Measurements from ENCODE around the gene CDH10. TPM values are rescaled to one million over a fixed set of nuclear protein-coding genes. Genes with fewer than 3 reads are reported as not detected.

Gene CDH10
- total RNA-seq, 2 experiments from 2014 or later, result not detected

DNA sequence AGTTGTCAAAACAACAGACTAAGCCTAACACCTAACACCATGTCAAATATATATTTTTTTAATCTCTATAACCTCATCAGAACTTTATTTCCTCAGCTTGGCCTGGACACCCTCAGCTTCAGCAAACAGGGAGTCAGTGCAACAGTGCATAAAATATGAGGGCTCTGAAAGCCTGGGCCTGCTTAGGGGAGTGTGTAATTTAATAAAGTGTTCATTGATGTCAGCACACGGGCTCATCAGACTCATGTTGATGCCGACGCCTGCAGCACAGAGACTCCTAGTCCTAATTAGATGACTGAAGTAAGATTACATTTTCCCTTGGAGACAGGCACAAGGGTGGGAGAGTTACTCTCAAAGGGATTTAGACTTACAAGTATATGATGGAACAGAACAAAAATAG, 37.8 kb downstream of the CDH10 start:
- ChIA-PET CTCF (no interaction called here), POLR2A (no interaction called here)

DNA sequence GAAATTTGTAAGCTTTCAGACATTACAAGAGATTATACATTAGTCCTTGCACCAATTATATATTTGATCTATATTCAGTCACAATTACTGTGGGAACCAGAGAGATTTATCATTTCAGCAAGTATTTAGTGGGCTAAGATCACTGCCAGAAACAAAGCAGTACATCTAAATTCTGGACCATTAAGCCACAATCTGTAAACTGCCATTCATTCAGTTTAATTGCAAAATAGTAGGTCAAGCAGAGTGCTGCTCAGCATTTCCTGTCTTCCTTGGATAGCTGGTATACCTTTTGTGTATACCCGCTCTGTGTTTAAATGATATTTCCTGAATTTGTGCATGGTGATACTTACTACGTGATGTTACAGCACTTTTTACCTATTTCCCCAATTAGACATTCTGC, 42.6 kb downstream of the CDH10 start:
- POLR2A ChIA-PET, result no interaction called here
- CTCF ChIA-PET, result no interaction called here

DNA sequence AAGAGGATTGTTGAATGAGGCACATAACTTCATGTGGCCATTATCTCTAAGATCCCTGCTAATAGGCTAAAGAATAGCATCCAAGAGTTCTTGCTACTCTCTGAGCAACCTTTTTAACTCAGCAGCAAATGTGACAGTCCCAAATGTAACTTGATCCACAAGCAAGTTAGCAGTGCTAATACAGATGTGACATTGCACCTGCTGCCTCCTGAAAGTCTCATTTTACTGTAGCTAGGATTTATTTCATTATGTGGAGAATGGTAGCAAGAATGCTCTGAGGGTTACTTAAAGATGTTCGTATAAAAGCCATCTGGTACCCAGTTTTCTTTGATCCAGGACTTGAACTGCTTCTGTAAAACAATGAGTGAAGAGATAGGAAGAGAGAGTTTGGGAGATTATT, 45.8 kb downstream of the CDH10 start:
- CTCF ChIA-PET, result no interaction called here
- POLR2A ChIA-PET, result no interaction called here

DNA sequence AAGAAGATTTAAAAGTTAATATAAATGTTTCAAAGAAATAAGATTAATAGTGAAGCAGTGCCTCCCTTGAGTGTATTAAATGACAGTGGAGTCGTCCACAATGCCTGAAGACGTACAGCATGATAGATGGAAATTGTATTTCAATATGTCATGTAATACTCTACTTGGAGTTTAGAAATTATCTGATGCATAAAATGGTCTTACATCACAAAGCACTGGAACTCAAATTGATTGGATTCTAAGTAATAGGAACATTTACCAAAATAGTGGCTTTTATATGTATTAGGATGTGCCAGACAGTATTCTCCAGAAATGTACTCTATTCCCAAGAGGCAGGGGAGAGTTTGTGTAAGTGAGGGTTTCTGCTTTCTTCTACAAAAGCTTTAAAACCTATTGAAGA, 49.4 kb downstream of the CDH10 start:
- ChIA-PET CTCF (no interaction called here), POLR2A (no interaction called here)

DNA sequence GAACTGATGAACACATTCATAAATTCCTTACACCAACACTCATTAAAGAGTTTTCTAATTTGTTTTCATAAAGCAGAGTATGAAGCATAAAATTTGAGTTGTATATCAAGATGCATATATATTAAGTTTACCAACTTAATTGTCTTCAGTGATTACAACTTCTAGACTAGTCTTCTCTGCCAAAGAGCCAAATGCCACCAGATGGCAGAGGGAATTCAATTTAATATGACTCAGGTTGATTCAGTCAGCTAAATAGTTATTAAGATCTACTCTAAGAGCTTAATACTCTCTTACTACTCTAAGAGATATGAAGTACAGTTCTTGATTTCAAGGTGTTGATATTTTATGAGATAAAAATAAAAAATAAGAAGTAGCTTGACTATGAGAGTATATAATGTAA, 53.4 kb downstream of the CDH10 start:
- CTCF ChIA-PET, result no interaction called here
- POLR2A ChIA-PET, result no interaction called here

DNA sequence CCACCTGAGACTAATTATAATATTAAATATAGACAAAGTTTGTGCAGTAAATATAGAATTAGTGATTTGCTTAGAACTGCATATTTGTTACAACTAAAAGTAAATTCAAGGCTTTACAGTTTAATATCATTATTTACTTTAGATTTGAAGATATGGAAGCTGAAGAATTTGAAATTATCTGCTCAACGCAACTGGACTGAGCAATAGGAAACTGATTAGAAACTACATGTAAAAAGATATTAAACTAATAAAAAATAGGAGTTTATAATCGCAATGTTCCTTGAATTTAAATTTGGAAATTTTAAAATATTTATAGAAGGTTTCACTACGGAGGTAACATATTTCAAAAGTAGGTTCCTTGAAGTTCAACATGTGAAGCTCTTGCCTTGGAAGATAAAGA, 55.2 kb downstream of the CDH10 start:
- POLR2A ChIA-PET, result no interaction called here

DNA sequence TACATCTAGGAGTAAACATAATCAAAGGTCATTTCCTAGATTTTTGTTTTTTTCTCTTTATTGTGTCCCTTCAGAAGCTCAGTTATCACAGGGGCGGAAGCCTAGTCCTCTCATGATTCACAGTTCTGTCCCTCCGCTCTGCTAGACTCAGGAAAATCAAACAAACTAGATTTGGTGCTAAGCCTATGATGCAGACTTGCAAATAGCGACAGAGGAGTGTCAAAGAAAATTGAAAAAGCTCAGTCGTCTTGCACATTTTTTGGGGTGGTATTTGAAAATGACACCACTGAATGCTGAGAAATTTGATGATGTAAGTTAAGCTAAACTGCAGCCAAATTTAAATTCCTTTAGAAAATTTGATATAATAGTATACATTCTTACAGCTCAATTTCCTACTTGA, 59.0 kb downstream of the CDH10 start:
- ChIA-PET CTCF (no interaction called here), POLR2A (interaction anchor here (0.7 kb wide), 1 partner anchor 177 kb away, joined by 7 read pairs; no protein-coding TSS in a partner anchor)

More for the DNA sequence above, 55.2 kb downstream of the CDH10 start:
- CTCF ChIA-PET, result no interaction called here

DNA sequence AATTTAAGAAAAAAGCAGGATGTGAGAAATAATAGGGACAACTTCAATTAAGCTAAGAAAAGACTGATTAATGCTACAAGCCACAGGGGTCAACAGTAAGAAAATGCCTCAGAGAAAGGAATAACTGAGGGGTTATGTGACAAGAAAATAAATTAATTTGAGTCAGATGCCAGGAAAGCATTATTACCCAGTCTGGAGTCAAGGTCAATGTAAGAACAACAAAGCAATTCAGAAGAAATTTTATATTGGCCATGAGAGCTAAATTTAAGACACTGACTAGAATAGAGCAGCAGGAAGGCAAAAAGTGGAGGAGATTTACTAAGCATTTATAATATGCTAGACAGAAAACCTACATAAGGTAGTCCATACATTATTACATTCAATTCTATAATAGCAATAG, 73.5 kb downstream of the CDH10 start:
- ChIA-PET POLR2A (no interaction called here), CTCF (no interaction called here)

DNA sequence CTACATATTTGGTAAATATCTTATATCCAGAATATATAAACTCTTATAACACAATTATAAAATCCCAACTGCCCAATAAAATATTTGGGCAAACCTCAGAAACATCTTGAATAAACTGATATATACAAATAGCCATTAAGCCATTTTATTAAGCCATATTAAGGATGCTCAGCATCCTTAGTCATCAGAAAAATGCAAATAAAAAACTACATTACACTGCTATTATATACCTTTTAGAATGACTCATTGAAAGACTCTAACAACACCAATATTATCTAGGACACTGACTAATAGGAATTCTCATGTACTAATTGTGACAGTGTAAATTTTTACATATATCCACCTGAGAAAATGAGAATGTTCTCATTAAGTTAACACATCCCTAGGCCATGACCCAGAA, 77.8 kb downstream of the CDH10 start:
- CTCF ChIA-PET, result no interaction called here
- POLR2A ChIA-PET, result no interaction called here

DNA sequence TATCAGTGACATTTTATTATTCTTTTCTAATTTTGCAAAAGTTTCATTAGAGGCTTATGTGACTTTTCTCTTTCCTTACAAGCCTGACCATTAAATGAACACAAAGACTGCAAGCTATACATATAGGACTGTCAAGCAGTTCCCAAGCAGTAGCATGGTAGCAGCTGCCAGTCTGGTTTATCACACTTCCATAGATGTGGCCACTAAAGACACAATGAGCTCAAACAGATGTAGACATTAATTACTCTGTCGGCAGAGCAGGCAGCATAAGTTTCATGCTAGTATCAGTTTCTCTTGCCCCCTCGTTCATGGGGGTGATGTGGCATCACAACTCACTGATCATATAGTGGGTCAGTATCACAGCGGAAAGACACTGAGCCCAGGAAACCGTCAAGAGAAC, 89.5 kb downstream of the CDH10 start:
- POLR2A ChIA-PET, result no interaction called here

DNA sequence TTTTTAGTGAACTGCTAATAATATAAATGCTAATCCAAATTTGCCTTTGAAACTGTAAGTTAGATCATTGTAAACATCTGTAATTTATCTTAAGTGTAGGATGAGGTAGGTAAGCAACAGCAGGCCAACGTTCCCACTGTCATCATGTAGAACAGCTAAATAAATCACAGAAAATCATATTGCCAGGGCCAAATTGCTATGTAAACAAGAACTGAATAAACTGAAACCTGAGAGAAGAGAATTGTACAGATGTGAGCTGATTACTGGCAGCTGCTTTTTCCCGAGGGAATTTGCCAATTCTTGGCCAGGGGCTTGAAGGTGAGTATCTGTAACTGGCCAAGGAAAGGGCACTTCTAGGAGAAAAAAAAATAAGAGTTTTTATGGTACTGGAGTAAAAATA, 97.6 kb downstream of the CDH10 start:
- CTCF ChIA-PET, result no interaction called here
- POLR2A ChIA-PET, result no interaction called here

More for the DNA sequence above, 89.5 kb downstream of the CDH10 start:
- CTCF ChIA-PET, result no interaction called here

DNA sequence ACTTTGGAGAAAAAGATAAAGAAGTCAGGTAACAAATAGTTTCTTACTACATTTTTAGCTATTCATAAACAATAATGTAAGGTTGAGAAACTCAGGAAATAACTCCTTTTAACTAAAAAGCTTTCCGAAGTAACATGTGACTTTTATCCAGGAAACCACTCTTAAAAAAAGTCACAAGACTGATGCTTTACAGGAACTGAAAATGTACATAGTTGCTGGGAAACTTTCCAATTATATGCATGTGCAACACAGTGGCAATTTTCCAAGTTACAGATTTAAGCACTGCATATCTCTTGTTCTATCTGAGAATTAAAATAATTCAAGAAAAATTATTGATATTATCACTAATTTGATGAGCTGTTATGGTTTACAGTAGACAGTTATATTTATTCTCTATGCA, 105.2 kb downstream of the CDH10 start:
- ChIA-PET CTCF (no interaction called here), POLR2A (no interaction called here)

DNA sequence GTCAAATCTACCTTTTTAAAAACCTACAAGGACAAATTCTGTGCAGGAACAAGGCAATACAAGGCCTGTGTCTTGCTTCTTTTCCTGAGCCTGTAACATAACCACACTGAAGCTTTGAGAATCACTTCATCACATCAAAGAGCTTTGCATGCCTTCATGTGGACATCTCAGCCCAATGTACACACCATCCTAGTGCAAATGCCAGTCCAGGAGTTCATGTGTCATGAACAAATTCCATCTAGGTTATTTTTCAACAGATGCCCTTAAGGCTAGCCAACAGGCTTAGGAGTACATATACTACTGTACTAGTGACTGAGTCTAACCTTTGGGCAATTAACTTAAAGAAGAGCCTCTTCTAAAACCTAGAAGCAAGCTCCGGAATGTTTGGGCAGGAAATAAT, 106.4 kb downstream of the CDH10 start:
- POLR2A ChIA-PET, result no interaction called here
- CTCF ChIA-PET, result no interaction called here

DNA sequence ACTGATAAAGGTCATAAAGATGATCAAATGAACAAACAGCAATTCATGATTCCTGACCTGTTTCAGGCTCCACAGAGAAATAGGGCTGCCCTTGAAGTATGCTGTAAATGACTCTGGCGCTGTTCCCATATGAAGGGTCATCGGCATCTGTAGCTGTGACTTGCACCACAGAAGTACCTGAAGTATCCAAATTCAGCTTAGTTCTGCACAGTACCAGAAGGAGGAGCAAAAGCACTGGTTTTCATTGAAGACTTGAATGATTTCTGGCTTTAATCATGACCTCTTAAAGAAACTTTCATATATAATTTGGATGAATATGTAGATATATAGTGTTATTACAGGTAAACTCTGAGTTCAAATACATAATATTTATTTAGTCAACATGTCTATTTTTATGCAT, 109.1 kb downstream of the CDH10 start:
- ChIA-PET CTCF (no interaction called here), POLR2A (no interaction called here)

DNA sequence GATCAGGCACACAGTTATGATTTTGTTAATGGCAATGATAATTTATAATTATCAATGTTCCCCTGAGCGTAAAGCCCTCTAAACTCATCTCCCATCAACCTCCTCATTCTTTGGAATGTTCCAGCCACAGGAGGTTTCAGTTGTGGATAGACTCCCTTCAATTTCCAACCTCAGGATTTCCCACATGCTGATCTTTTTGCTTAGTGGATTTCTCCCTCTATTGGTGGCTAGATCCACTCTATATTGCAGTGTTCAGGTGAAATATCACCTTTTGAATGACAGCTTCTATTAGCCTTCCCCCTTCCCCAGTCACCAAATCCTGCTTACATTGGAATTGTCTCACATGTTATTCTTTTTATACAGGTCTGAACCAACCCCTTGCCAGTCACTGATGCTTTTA, 113.9 kb downstream of the CDH10 start:
- ChIA-PET POLR2A (no interaction called here), CTCF (no interaction called here)

DNA sequence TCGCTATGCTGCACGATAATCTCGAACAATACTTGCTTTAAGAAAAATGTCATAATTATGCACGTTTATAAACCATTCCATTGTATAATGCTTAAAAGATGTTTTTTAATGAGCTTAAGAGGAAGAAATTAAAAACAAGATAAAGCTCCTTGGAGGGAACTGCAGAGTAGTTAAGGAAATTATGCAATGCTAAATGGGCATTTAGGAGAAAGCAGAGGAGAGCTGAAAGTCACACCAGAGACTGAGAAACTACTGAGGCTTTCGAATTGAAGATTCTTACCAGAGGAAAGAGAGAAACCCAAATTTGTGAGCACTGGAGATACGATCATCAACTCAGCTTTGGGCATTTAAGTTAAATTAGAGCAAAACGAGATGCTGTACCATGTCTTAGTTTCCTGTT, 119.4 kb downstream of the CDH10 start:
- CTCF ChIA-PET, result no interaction called here

DNA sequence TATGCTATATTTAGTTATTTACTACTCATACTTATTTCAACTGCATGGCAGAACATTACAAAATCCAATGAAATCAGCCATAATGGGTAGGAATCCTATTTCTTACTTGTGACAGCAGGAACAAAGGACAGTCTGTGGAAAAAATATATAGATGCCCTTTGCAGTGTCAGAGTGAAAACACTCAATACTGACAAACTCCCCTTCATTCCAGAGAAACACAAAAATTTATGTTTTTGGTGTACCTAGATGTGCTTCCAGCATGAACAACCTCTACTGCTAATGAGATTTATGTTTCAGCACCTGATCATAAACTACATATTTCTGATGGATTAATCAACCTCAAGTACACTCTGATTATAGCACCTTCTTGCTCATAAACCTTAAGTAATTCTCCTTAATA, 132.4 kb downstream of the CDH10 start:
- ChIA-PET CTCF (no interaction called here), POLR2A (no interaction called here)

More for the DNA sequence above, 119.4 kb downstream of the CDH10 start:
- POLR2A ChIA-PET, result no interaction called here

DNA sequence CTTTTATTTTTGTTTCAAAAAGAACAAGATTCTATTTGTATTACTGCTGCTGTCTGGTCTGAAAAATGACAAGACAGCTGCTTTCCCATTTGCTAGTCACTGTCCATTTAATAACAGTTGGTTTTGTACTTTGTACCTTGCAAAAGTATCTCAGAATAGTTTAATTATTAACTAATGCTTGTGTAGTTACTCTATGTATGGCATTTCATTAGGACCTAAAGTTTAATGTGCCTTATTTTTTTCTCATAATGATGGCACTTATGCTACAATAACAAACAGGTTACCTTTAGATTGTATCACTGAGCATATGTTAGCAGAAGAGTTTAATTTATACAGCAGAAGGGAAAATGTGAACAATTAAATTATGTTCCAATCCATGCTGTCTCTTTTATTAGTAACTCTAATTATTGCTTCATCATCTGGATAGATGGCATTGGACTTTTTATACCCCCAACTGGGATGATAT, 134.2 kb downstream of the CDH10 start:
- ChIA-PET CTCF (no interaction called here), POLR2A (no interaction called here)

DNA sequence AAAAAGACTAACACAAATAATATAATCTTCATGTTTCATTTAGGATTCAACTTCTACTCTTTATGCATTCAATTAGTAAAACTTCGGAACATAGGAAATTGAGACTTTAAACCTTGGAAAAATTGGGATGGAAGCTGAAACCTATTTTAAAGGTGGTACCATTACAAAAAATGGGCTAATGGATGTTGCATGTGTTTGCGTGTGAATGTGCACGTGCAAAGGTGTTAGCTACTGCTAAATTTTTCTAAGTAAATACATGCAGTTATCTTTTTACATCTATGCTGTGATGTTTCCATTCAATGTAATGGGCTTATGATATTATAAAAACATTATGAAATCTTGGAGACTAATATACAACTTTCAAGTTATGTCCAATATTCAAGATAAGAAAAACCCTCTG, 134.8 kb downstream of the CDH10 start:
- CTCF ChIA-PET, result no interaction called here

DNA sequence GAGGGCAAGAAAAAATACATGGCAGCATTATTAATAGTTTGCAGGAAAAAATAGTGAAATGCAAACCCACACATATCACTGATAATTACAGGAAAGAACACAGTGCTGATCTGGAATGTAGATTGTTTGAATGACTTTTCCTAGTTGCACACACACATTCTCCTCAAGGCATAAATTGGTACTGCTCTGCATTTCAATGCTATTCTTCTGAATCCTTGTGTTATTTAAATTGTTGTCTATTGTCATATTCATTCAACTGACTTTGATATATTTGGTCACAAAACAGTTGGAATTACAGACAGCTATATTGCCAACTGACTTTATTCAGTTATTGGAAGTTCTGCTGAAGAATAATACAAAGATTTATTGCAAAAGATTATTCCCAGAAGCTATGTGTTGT, 139.5 kb downstream of the CDH10 start:
- CTCF ChIA-PET, result no interaction called here

More for the DNA sequence above, 134.8 kb downstream of the CDH10 start:
- POLR2A ChIA-PET, result no interaction called here

DNA sequence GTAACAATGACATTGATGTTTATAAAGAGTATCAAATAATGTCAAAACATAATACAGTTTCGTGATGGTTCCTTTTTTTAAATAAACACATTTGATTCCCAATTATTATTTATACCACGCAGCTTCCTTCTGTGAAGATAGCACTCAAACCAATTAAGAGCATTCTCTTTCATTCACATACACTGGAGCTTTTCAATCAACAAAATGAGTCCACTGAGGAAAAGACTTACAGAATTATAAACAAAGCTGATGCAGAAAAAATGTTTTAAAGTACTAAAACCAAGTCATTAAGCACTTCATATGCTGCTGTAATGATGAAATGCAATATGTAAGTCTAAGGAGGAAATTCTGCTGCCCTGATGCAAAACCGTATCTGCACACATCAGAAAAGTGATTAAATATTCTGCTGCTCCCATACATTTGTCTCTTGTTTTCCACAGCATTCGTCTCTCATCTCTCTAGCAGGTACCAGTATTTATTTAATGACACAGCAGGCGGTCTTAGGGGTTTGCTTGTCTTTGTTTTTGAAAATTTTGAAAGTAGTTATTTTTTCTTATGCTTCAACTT, 147.1 kb downstream of the CDH10 start:
- POLR2A ChIA-PET, result no interaction called here
- CTCF ChIA-PET, result no interaction called here

More for the DNA sequence above, 139.5 kb downstream of the CDH10 start:
- POLR2A ChIA-PET, result no interaction called here

DNA sequence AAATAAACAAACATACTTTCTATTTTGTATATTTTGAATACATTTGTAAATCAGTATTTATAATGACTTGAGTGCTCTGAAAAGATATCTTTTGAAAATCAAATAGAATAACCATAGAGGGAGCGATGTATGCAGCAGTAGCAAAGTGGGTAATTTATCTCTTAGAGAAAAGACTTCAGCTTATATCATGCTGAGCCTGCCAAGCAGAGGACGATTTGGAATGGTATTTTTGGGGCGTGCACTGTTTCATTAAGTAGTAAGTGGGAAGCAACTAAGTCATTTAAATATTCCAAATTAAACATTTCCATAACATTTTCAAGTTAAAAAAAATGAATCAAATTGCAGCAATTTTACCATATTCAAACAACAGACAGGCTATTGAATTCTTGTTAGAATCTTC, 147.6 kb downstream of the CDH10 start:
- ChIA-PET CTCF (no interaction called here), POLR2A (no interaction called here)

DNA sequence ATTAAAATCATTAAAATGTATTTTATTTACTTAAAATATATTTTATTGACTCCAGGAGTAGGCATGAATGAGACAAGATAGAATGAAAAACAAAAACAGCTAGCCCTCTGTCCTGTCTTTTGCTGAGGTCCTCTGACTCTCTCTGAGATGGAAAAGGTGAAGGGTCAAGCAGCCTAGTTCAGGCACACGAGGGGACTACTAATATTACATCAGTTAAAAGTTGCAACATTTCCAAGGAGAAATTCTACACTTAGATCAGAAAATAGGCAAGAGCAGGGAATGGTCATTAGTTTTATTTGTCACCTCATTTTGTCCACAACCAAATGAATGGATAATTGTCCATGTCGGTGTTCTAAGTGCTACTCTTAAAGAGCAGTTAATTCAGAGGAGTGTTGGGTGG, 148.5 kb downstream of the CDH10 start:
- ChIA-PET POLR2A (no interaction called here), CTCF (no interaction called here)
